Sigmoid colon (tissue), 4 donors: ENCODE data around the gene NISCH.

Source experiments
- CTCF ChIP-seq, 4 experiments: fragments of 450-650 bp in 3 of 4; fragments of 200-600 bp in 1 of 4; IDR thresholded peaks; one replicate each; pipeline ENCODE4 v1.5.1; 2016 to 2019; ENCODE audit warnings: antibody characterized with exemption in 4 of 4, mild to moderate bottlenecking in 3 of 4, moderate library complexity in 2 of 4
- EP300 ChIP-seq, 4 donors: sonication (generic); formaldehyde crosslinking; IDR thresholded peaks; one replicate each; pipeline ENCODE4 v1.6.1; 2017; ENCODE audit warnings: antibody characterized with exemption in 4 of 4
- POLR2A ChIP-seq, 2 donors: fragments of 450-650 bp; IDR thresholded peaks; one replicate each; pipeline ENCODE4 v1.6.1; 2016; ENCODE audit warnings: antibody characterized with exemption in 2 of 2, mild to moderate bottlenecking in 2 of 2, moderate library complexity in 2 of 2
- POLR2AphosphoS5 ChIP-seq, 4 donors: sonication (generic); formaldehyde crosslinking; IDR thresholded peaks; one replicate each; pipeline ENCODE4 v1.6.1; 2017; ENCODE audit warnings: antibody characterized with exemption in 4 of 4

GRCh38 chr3:52456800-52457183, 1.4 kb downstream of the NISCH start:
- TF ChIP-seq CTCF (IDR thresholded peaks at IDR 0.05) (no peak), POLR2A (IDR thresholded peaks at IDR 0.05) (no peak), POLR2AphosphoS5 (IDR thresholded peaks at IDR 0.05) (no peak), EP300 (IDR thresholded peaks at IDR 0.05) (no peak)
